NCI-H2227 (cell line): ENCODE measurements around the gene RPL29.
A peak's percentile ranks its signal among the peaks of the same experiment; 100 is the strongest.

Experiments used
- DNase-seq: peaks from one replicate; lab custom pipeline; 2025; ENCODE audit not compliant: unreplicated experiment; lab: John Stamatoyannopoulos, UW

The RPL29 gene

GRCh38 chr3:52026041-52026440 lies 30.3 kb upstream of the RPL29 start:
- no peak for DNase-seq

GRCh38 chr3:52025453-52025852 lies 29.8 kb upstream of the RPL29 start:
- DNase-seq: no peak

GRCh38 chr3:52024765-52025452 lies 29.2 kb upstream of the RPL29 start:
- no peak for DNase-seq

GRCh38 chr3:52023860-52024764 lies 28.4 kb upstream of the RPL29 start:
- peak; percentile 55 for DNase-seq

GRCh38 chr3:52023101-52023770 lies 27.5 kb upstream of the RPL29 start:
- no peak for DNase-seq

GRCh38 chr3:52022323-52023100 lies 26.8 kb upstream of the RPL29 start:
- DNase-seq: peak; percentile 24

GRCh38 chr3:52021489-52022268 lies 26.0 kb upstream of the RPL29 start:
- peak; percentile 55 for DNase-seq

GRCh38 chr3:52020796-52021195 lies 25.1 kb upstream of the RPL29 start:
- DNase-seq: no peak

- no peak for DNase-seq
These were observed 23.8 kb upstream of the RPL29 start for GRCh38 chr3:52019352-52020080.

- DNase-seq: no peak
These were observed 22.8 kb upstream of the RPL29 start for GRCh38 chr3:52018319-52019000.

- no peak for DNase-seq
These were observed 21.9 kb upstream of the RPL29 start for GRCh38 chr3:52017586-52017985.

GRCh38 chr3:52015438-52016228 lies 19.9 kb upstream of the RPL29 start:
- peak; percentile 43 for DNase-seq

GRCh38 chr3:52014613-52015012 lies 18.9 kb upstream of the RPL29 start:
- DNase-seq: no peak

GRCh38 chr3:52013802-52014598 lies 18.3 kb upstream of the RPL29 start:
- no peak for DNase-seq

- no peak for DNase-seq
These were observed 17.0 kb upstream of the RPL29 start for GRCh38 chr3:52012699-52013098.

GRCh38 chr3:52010431-52010830 lies 14.7 kb upstream of the RPL29 start:
- DNase-seq: no peak

- DNase-seq: no peak
These were observed 11.6 kb upstream of the RPL29 start for GRCh38 chr3:52007291-52007690.

GRCh38 chr3:52006820-52007133 lies 11.1 kb upstream of the RPL29 start:
- DNase-seq: no peak
